Aorta (tissue), 5 donors: ENCODE results near the gene OXCT1. TPM values are rescaled to one million over a fixed set of nuclear protein-coding genes. Genes with fewer than 3 reads are reported as not detected.
"Not testable (repeated sequence)": the region's sequence is repeated elsewhere in the genome, so short reads cannot be mapped to it uniquely, and the experiment has no call there.

ENCODE experiments used
- ATAC-seq: fragments of 200-7000 bp; cut with Tn5 transposase; one replicate; pipeline ENCODE4 v1.9.1; 2022; ENCODE audit warnings: moderate library complexity; ENCODE audit not compliant: low FRiP score
- DNase-seq, 2 donors: peaks; one replicate each; pipeline ENCODE4 v3.0.0-alpha.2; 2020
- H3K27ac ChIP-seq, 2 donors: one replicate each; pipeline ENCODE4 v1.5.1; 2013; ENCODE audit warnings: low read length in 2 of 2, mild to moderate bottlenecking in 2 of 2, moderate library complexity in 2 of 2, control low read depth in 1 of 2, inconsistent platforms in 1 of 2, low read depth in 1 of 2
- H3K27me3 ChIP-seq, 2 donors: one replicate each; pipeline ENCODE4 v1.6.1; 2013; ENCODE audit warnings: control low read depth in 1 of 2, low read length in 1 of 2, mild to moderate bottlenecking in 1 of 2, moderate library complexity in 1 of 2; ENCODE audit not compliant: insufficient read depth in 2 of 2, control insufficient read depth in 1 of 2
- H3K36me3 ChIP-seq, 2 donors: one replicate each; pipeline ENCODE4 v1.6.1; 2013; ENCODE audit warnings: control low read depth in 1 of 2, low read length in 1 of 2, mild to moderate bottlenecking in 1 of 2; ENCODE audit not compliant: insufficient read depth in 2 of 2, control insufficient read depth in 1 of 2
- H3K4me1 ChIP-seq, 2 donors: one replicate each; pipeline ENCODE4 v1.6.1; 2013; ENCODE audit warnings: low read length in 2 of 2, control low read depth in 1 of 2, mild to moderate bottlenecking in 1 of 2, moderate library complexity in 1 of 2; ENCODE audit not compliant: insufficient read depth in 2 of 2, control insufficient read depth in 1 of 2
- H3K4me3 ChIP-seq, 2 donors: one replicate each; pipeline ENCODE4 v1.5.1; 2013; ENCODE audit warnings: low read length in 2 of 2, control low read depth in 1 of 2, mild to moderate bottlenecking in 1 of 2
- H3K9me3 ChIP-seq: one replicate; pipeline ENCODE4 v1.6.1; 2013; ENCODE audit warnings: mild to moderate bottlenecking, low read length; ENCODE audit not compliant: control insufficient read depth
- WGBS, 2 donors: extraction: QIAGEN DNeasy Blood & Tissue Kit; methylation state at CpG; one replicate each; pipeline ENCODE4 v1.1.7; 2013; 5-methylcytosine and 5-hydroxymethylcytosine counted together
- intact Hi-C, 2 donors: fragments of 100-400 bp; cut with DNase I; formaldehyde crosslinking; loops; one replicate each; pipeline versions ENCODE4 v1.14.2 to v1.15.0; 2022
- polyA plus RNA-seq, 2 donors: library from polyadenylated mRNA; stranded (reverse); fragments of 200-250 nt; gene quantifications; one replicate each; pipeline ENCODE4 v1.2.3, GENCODE V29; 2013
- total RNA-seq, 2 donors: library from RNA; stranded (reverse); fragmentation: NEBNext Ultra II Directional; extraction: Animal tissue kit (Norgen Biotek cat#: 25700); gene quantifications; one replicate each; pipeline ENCODE4 v1.2.1, GENCODE V29; 2021
- donor health status: healthy with polysubstance abuse.
- donor health status: Bipolar disorder and iron deficiency.
- donor health status: DM: no; HTN: no; CAD: no.
- donor health status: DM: no; HTN: no; CAD: no.
- donor health status: DM: yes; HTN: yes; CAD: no.

OXCT1 gene
- total and polyA plus RNA-seq, 4 donors: 22.5 to 32.1 (median 27.8) TPM

DNA sequence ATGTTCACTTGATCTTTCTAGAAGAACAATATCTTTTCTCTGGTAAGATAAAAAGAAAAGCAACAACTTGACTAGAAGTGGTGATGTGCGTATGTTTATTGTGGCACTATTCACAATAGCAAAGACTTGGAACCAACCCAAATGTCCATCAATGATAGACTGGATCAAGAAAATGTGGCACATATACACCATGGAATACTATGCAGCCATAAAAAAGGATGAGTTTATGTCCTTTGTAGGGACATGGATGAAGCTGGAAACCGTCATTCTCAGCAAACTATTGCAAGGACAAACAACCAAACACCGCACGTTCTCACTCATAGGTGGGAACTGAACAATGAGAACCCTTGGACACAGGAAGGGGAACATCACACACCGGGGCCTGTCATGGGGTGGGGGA, 140.8 kb downstream of the OXCT1 start:
- H3K9me3 ChIP-seq, H3K4me3 ChIP-seq, H3K27me3 ChIP-seq, intact Hi-C loops, ATAC-seq, H3K36me3 ChIP-seq, H3K27ac ChIP-seq, H3K4me1 ChIP-seq, DNase-seq: not testable (repeated sequence)
- WGBS, 2 donors: 96 to 99% methylated on average over 5 of the region's 5 CpGs

DNA sequence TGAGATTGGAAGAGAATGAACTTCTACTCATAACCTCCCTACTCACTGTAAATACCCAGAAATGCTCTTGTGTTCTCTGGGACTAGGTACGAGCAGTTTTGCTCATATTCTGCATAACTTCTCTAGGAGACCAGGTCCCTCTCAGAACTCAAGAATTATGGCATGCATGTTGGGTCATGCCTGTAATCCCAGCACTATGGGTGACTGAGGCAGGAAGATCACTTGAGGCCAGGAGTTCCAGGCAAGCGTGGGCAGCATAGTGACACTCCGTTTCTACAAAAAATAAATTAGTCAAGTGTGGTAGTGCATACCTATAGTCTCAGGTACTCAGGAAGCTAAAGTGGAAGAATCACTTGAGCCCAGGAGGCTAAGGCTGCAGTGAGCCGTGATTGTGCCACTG, 141.9 kb downstream of the OXCT1 start:
- Histone ChIP-seq H3K36me3 (no peaks in the 10 kb centered on the region), H3K9me3 (no peaks in the 10 kb centered on the region), H3K27me3 (no peaks in the 10 kb centered on the region), H3K4me3 (no peak overlapping the region), H3K27ac (no peak overlapping the region), H3K4me1 (no peaks in the 10 kb centered on the region)
- intact Hi-C loops: no loop called here
- ATAC-seq (no peak), DNase-seq (no peak)
- WGBS, 2 donors: 93% methylated on average over 4 of the region's 4 CpGs

DNA sequence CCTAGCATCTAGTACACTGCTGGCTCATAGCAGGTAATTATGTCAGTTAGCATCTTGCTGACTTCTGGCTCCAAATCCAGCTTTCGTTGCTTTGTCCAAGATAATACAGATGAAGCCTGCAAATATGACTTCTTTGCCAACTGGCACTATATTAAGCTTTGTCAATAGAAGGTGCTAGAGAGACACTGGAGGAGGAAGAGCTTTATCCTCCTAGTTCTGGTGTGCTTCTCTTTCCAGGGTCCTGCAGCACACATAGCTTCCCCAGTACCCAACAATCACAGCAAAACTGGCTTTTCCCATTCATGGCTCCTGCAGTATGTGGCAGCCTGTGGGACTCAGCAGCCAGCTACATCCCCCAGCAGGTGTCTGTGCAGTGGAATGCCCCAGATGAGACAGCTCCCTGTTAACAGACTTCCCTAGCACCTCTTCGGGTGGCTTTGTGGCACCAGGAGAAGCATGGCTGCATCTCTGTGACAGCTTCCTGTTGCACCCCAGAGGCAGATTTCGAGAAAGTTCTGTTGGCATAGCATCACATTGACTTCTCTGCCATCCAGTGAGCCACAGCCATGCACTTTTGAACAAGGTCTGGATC, 147.8 kb downstream of the OXCT1 start:
- Histone ChIP-seq H3K4me3 (no peak overlapping the region), H3K4me1 (no peaks in the 10 kb centered on the region), H3K27ac (no peak overlapping the region), H3K9me3 (peaks cover 3% of the 10 kb centered on the region), H3K36me3 (no peaks in the 10 kb centered on the region), H3K27me3 (no peaks in the 10 kb centered on the region)
- no peak for DNase-seq
- 72 to 78% methylated on average over 3 of the region's 3 CpGs for WGBS, 2 donors
- no peak for ATAC-seq
- intact Hi-C loops: no loop called here

DNA sequence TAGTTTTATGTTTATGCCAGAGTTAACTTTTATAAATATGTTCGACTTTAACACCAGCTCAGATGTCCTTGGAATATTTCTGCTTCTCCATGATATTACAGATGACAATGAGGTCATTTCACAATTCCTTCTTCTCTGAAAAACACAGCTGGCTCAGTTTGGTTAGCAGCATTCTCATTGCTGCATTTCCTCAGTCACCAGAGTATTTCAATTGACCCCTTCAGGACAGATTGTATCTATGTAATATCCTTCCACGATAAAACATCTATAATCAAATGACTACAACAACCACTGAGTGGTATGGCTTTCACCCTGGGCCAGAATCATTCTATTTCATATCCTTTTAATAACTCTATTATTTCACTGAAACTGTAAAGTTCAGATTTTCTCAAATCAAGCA, 148.7 kb downstream of the OXCT1 start:
- H3K4me3 ChIP-seq: no peak overlapping the region

DNA sequence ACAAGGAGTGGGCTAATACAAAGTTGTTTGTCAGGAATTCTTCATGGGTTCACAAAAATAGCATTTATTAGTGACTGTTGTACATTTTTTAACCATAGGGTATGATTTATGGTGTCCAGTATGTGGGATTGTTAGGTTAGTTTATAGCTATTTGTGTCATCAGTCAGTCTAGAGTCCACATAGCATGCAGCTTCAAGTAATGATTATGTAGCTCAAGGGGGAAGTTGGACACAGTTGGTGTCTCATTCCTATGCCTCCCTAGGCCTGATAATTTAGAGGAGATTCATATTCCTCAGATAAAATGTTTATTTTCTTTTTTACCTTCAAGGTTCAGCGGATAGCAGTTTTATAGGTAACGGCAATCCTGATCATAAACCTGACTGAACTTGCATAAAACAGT, 153.8 kb downstream of the OXCT1 start:
- intact Hi-C loops: no loop called here
- no peaks in the 10 kb centered on the region for H3K36me3 ChIP-seq
- no peak overlapping the region for H3K4me3 ChIP-seq
- H3K27ac ChIP-seq: no peak overlapping the region
- no peak for DNase-seq
- no peaks in the 10 kb centered on the region for H3K4me1 ChIP-seq
- 98 to 99% methylated on average over 2 of the region's 2 CpGs for WGBS, 2 donors
- no peak for ATAC-seq
- H3K27me3 ChIP-seq: no peaks in the 10 kb centered on the region
- H3K9me3 ChIP-seq: no peaks in the 10 kb centered on the region

More for the DNA sequence above, 148.7 kb downstream of the OXCT1 start:
- Histone ChIP-seq H3K9me3 (peaks cover 3% of the 10 kb centered on the region), H3K27me3 (no peaks in the 10 kb centered on the region), H3K27ac (no peak overlapping the region), H3K4me1 (no peaks in the 10 kb centered on the region), H3K36me3 (no peaks in the 10 kb centered on the region)
- DNase-seq (no peak), ATAC-seq (no peak)
- 64 to 75% methylated on average over 2 of the region's 2 CpGs for WGBS, 2 donors
- intact Hi-C loops: no loop called here

DNA sequence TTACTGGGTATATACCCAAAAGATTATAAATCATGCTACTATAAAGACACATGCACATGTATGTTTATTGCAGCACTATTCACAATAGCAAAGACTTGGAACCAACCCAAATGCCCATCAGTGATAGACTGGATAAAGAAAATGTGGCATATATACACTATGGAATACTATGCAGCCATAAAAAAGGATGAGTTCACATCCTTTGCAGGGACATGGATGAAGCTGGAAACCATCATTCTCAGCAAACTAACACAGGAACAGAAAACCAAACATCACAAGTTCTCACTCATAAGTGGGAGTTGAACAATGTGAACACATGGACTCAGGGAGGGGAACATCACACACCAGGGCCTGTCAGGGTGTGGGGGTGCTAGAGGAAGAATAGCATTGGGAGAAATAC, 155.8 kb downstream of the OXCT1 start:
- ATAC-seq, H3K9me3 ChIP-seq, H3K27ac ChIP-seq, H3K36me3 ChIP-seq, H3K4me1 ChIP-seq, H3K27me3 ChIP-seq, DNase-seq, intact Hi-C loops, H3K4me3 ChIP-seq: not testable (repeated sequence)

DNA sequence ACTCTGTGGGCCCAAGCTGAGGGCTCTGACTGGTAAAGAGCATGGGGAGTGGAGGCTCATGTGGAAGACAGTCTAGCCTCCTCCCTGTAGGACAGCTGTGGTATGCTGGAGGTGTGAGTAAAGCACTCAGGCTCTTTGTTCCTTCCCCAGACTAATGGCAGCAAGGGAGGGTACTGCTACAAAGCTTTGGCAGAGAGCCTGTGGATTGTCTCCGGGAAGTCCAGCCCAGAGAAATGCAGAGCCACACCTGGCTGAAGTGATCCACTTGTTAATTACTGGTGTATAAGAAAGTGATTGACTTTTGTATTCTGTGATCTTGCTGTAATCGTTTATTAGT, 161.7 kb downstream of the OXCT1 start:
- H3K9me3 ChIP-seq: no peaks in the 10 kb centered on the region
- H3K27ac ChIP-seq: no peak overlapping the region
- WGBS, 2 donors: 89 to 91% methylated on average over 2 of the region's 2 CpGs
- H3K4me3 ChIP-seq: no peak overlapping the region
- DNase-seq (no peak), ATAC-seq (no peak)
- intact Hi-C loops: no loop called here
- H3K36me3 ChIP-seq: no peaks in the 10 kb centered on the region
- no peaks in the 10 kb centered on the region for H3K27me3 ChIP-seq
- no peaks in the 10 kb centered on the region for H3K4me1 ChIP-seq

DNA sequence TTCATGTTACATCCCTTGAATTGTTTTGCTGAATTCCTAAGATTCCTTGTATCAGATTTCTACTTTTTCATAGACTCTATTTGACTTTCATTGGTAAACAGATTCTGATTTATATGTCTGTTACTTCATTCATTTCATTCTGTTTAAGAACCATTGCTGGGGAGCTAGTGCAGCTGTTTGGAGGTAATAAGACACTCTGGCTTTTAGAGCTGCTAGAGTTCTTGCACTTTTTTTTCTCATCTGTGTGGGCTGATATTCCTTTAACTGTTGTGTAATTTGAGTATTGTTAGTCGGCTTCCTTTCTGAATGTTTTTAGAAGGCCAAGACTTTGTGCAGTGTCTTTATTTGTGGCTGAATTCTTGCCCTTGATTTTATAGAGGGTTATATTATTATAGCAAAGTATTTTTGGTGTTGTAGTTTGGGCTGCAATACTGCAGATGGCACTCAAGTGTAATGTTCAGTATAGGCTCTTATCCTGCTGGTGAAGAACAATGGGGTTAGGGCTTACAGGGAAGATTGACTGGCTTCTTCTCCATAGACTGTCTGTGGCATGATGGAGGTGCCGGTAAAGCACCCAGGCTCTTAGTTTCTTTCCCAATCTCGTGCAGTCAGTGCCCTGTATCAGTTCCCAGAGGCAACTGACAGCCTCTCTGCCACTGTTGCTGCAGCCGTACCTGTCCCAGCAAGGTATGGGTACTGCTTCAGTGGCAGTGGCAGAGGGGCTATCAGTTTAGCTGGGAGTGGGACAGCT, 162.2 kb downstream of the OXCT1 start:
- no peak overlapping the region for H3K27ac ChIP-seq
- H3K36me3 ChIP-seq: no peaks in the 10 kb centered on the region
- 48 to 68% methylated on average over 4 of the region's 4 CpGs for WGBS, 2 donors
- intact Hi-C loops: no loop called here
- no peaks in the 10 kb centered on the region for H3K9me3 ChIP-seq
- no peaks in the 10 kb centered on the region for H3K4me1 ChIP-seq
- no peak overlapping the region for H3K4me3 ChIP-seq
- no peaks in the 10 kb centered on the region for H3K27me3 ChIP-seq
- DNase-seq (no peak), ATAC-seq (no peak)

DNA sequence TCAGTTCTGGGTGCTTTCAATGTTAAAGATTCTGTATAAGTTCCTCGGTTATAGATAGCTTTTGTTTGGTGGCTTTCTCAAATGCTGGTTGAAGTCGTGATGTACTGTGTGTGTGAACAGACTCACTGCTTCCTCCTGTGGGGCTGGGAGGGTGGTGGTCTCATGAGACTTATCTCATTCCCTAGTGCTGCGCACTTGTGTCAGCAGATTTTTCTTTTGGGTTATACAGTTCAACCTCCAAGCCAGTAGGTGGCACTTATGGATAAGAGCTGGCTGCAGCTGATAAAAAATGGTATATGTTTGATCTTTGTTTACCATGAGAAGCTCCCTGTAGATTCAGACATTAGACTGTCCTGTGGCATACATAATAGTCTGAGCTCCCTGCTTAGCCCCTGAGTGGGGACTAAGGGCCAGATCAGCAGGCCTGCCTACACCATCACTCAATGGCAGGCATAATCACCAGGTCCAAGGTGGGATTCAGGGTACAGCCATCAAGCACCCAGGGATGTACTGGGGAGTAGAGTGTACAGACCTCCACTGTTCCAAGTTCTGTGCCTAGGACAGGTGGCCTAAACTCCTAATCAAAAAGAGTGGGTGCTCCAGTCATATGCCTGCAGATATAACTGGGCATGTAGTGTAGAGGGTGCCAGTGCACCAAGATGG, 174.2 kb downstream of the OXCT1 start:
- Histone ChIP-seq H3K27me3 (no peaks in the 10 kb centered on the region), H3K36me3 (no peaks in the 10 kb centered on the region), H3K4me3 (no peak overlapping the region), H3K4me1 (no peaks in the 10 kb centered on the region), H3K9me3 (no peaks in the 10 kb centered on the region), H3K27ac (no peak overlapping the region)
- intact Hi-C loops: loop anchor here (5.0 kb wide), 1 partner anchor 146 kb away; no protein-coding TSS in a partner anchor
- ATAC-seq (no peak), DNase-seq (no peak)
- WGBS, 2 donors: 81 to 87% methylated on average over 3 of the region's 3 CpGs
